OCI-LY7 (cell line): Measurements from ENCODE around the gene WDR41. TPM values are rescaled to one million over a fixed set of nuclear protein-coding genes. Genes with fewer than 3 reads are reported as not detected.

Source experiments
- BruUV-seq: library from RNA; stranded (reverse); fragments of 400-500 nt; replicated peaks from 2 replicates; lab custom pipeline; 2021; lab: Mats Ljungman, UMichigan
- CTCF ChIA-PET: fragments of 300-600 bp; sonication (Branson Sonifier 250); formaldehyde crosslinking; loops from one replicate; lab custom pipeline; 2022; ENCODE audit warnings: antibody characterized with exemption; ENCODE audit not compliant: unreplicated experiment; lab: Charles Lee
- POLR2A ChIA-PET: fragments of 300-600 bp; sonication (Branson Sonifier 250); formaldehyde crosslinking; loops from one replicate; lab custom pipeline; 2022; ENCODE audit warnings: antibody characterized with exemption; lab: Charles Lee
- DNase-seq: peaks from one replicate; pipeline ENCODE4 v3.0.0-alpha.2; 2015; ENCODE audit warnings: low spot score
- H2AFZ ChIP-seq: fragments of 200-600 bp; sonication (generic), shearing (Covaris generic); 2 replicates; pipeline ENCODE4 v1.6.1; 2014; ENCODE audit warnings: mild to moderate bottlenecking, antibody characterized with exemption, low read length, moderate library complexity
- H3K27ac ChIP-seq: fragments of 200-600 bp; sonication (generic); 2 replicates; pipeline ENCODE4 v1.5.1; 2014; ENCODE audit warnings: mixed run types, low read depth, mild to moderate bottlenecking, moderate library complexity, low read length, inconsistent platforms; ENCODE audit not compliant: poor library complexity, severe bottlenecking
- H3K36me3 ChIP-seq: fragments of 200-600 bp; sonication (generic); 2 replicates; pipeline ENCODE4 v1.6.1; 2014; ENCODE audit warnings: mild to moderate bottlenecking, antibody characterized with exemption, low read length, moderate library complexity, mixed read lengths; ENCODE audit not compliant: insufficient read depth
- H3K4me1 ChIP-seq: fragments of 200-600 bp; sonication (generic); 2 replicates; pipeline ENCODE4 v1.5.1; 2014; ENCODE audit warnings: mild to moderate bottlenecking, low read length; ENCODE audit not compliant: insufficient read depth, poor library complexity, severe bottlenecking
- H3K4me2 ChIP-seq: fragments of 200-600 bp; sonication (generic); 2 replicates; pipeline ENCODE4 v1.6.1; 2014; ENCODE audit warnings: mild to moderate bottlenecking, low read length
- H3K4me3 ChIP-seq: fragments of 200-600 bp; sonication (generic); 2 replicates; pipeline ENCODE4 v1.5.1; 2014; ENCODE audit warnings: mild to moderate bottlenecking, low read depth, low read length; ENCODE audit not compliant: poor library complexity, severe bottlenecking
- H3K79me2 ChIP-seq: fragments of 200-600 bp; sonication (generic); 2 replicates; pipeline ENCODE4 v1.6.1; 2016; ENCODE audit warnings: low read depth, mild to moderate bottlenecking, low read length, moderate library complexity, mixed read lengths; ENCODE audit not compliant: insufficient read depth
- H3K9me2 ChIP-seq: fragments of 200-600 bp; sonication (generic); 2 replicates; pipeline ENCODE4 v1.6.1; 2016; ENCODE audit warnings: mild to moderate bottlenecking, low read length, mixed read lengths; ENCODE audit not compliant: insufficient read depth
- H3K9me3 ChIP-seq: fragments of 200-600 bp; sonication (generic); 2 replicates; pipeline ENCODE4 v1.6.1; 2014; ENCODE audit warnings: mild to moderate bottlenecking, mixed run types, low read length, mixed read lengths
- H4K20me1 ChIP-seq: fragments of 200-600 bp; sonication (generic); 2 replicates; pipeline ENCODE4 v1.6.1; 2014; ENCODE audit warnings: mild to moderate bottlenecking, antibody characterized with exemption, low read length, moderate library complexity, mixed read lengths; ENCODE audit not compliant: insufficient read depth
- CTCF ChIP-seq: fragments of 200-600 bp; sonication (generic); conservative IDR thresholded peaks from 2 replicates; pipeline ENCODE4 v1.5.1; 2014; ENCODE audit warnings: mild to moderate bottlenecking, antibody characterized with exemption, low read length, moderate library complexity, mixed read lengths
- EZH2phosphoT487 ChIP-seq: fragments of 200-600 bp; sonication (generic); IDR thresholded peaks from 2 replicates; pipeline ENCODE4 v1.6.1; 2018; ENCODE audit warnings: low read depth, borderline replicate concordance, mild to moderate bottlenecking, mixed run types, antibody characterized with exemption, low read length, moderate library complexity, mixed read lengths
- intact Hi-C: fragments of 100-400 bp; cut with micrococcal nuclease; formaldehyde crosslinking; loops from one replicate; pipeline ENCODE4 v1.10.0; 2022; ENCODE audit not compliant: unreplicated experiment
- total RNA-seq, 2 experiments: library from RNA; depleted of rRNA in 1 of 2; stranded (reverse); fragments of >200 nt in 1 of 2; shearing (Covaris generic) in 1 of 2; gene quantifications; 2 replicates each; pipeline ENCODE4 v1.2.3, GENCODE V29; 2014 to 2022

The WDR41 gene
- total RNA-seq, 2 experiments from 2014 or later, result 75.1 to 80.2 TPM

- Histone ChIP-seq H2AFZ (no peak overlapping the region), H3K9me2 (no peaks in the 10 kb centered on the region), H3K36me3 (no peaks in the 10 kb centered on the region), H3K4me3 (no peak overlapping the region), H3K4me2 (no peak overlapping the region), H3K27ac (no peak overlapping the region), H3K9me3 (no peaks in the 10 kb centered on the region), H3K4me1 (no peaks in the 10 kb centered on the region), H3K79me2 (no peaks in the 10 kb centered on the region), H4K20me1 (no peaks in the 10 kb centered on the region)
- CTCF ChIA-PET, result no interaction called here
- no TSS peak for BruUV-seq
- DNase-seq, result no peak
- intact Hi-C loops, result no loop called here
- POLR2A ChIA-PET, result no interaction called here
- TF ChIP-seq EZH2phosphoT487 (no peak), CTCF (no peak)
Measured at GRCh38 chr5:77397686-77398292, 94.3 kb downstream of the WDR41 start.

- no peaks in the 10 kb centered on the region for H3K9me3 ChIP-seq
- H3K79me2 ChIP-seq, result no peaks in the 10 kb centered on the region
- H3K4me3 ChIP-seq, result no peak overlapping the region
- TF ChIP-seq CTCF, result no peak
- no peak for TF ChIP-seq EZH2phosphoT487
- no peaks in the 10 kb centered on the region for H3K9me2 ChIP-seq
- H2AFZ ChIP-seq, result no peak overlapping the region
- no peaks in the 10 kb centered on the region for H3K36me3 ChIP-seq
- H3K4me2 ChIP-seq, result no peak overlapping the region
- intact Hi-C loops, result no loop called here
- DNase-seq, result no peak
- no peaks in the 10 kb centered on the region for H4K20me1 ChIP-seq
- H3K27ac ChIP-seq, result no peak overlapping the region
- H3K4me1 ChIP-seq, result no peaks in the 10 kb centered on the region
- no TSS peak for BruUV-seq
- CTCF ChIA-PET, result no interaction called here
- POLR2A ChIA-PET, result interaction anchor here (1.2 kb wide), 1 partner anchor 16 kb away, joined by 3 read pairs; no protein-coding TSS in a partner anchor
Measured at GRCh38 chr5:77396017-77396416, 96.1 kb downstream of the WDR41 start.

- no peaks in the 10 kb centered on the region for H3K9me2 ChIP-seq
- H3K9me3 ChIP-seq, result no peaks in the 10 kb centered on the region
- no peaks in the 10 kb centered on the region for H4K20me1 ChIP-seq
- no peak overlapping the region for H3K4me3 ChIP-seq
- TF ChIP-seq EZH2phosphoT487 (no peak), CTCF (no peak)
- H3K4me1 ChIP-seq, result no peaks in the 10 kb centered on the region
- no peaks in the 10 kb centered on the region for H3K36me3 ChIP-seq
- no peak overlapping the region for H3K27ac ChIP-seq
- ChIA-PET POLR2A (no interaction called here), CTCF (no interaction called here)
- BruUV-seq, result no TSS peak
- no peak overlapping the region for H2AFZ ChIP-seq
- intact Hi-C loops, result no loop called here
- no peak overlapping the region for H3K4me2 ChIP-seq
- no peak for DNase-seq
- no peaks in the 10 kb centered on the region for H3K79me2 ChIP-seq
Measured at GRCh38 chr5:77394064-77394715, 97.9 kb downstream of the WDR41 start.
